ENCODE results near the gene ZBTB38.

DNA sequence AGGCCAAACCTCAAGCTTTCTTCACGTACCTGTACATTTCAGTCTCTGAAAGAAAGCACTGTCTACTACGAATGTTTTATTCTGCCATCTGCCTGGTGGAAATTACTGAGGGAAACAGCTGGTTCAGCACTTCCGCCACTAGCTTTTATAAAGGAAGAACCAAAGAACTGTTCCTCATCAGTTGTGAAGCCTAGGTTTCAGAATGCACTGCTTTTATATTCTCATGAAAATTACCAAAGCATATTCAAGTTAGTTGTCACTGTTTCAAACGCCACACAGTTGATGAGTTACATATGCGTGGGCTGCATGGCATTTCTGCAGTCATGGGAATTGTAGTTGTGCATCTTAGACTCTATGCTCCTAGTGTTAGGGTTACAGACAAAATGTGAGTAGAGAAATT, 21.5 kb upstream of the ZBTB38 start:
- TF ChIP-seq, protein P1, sequence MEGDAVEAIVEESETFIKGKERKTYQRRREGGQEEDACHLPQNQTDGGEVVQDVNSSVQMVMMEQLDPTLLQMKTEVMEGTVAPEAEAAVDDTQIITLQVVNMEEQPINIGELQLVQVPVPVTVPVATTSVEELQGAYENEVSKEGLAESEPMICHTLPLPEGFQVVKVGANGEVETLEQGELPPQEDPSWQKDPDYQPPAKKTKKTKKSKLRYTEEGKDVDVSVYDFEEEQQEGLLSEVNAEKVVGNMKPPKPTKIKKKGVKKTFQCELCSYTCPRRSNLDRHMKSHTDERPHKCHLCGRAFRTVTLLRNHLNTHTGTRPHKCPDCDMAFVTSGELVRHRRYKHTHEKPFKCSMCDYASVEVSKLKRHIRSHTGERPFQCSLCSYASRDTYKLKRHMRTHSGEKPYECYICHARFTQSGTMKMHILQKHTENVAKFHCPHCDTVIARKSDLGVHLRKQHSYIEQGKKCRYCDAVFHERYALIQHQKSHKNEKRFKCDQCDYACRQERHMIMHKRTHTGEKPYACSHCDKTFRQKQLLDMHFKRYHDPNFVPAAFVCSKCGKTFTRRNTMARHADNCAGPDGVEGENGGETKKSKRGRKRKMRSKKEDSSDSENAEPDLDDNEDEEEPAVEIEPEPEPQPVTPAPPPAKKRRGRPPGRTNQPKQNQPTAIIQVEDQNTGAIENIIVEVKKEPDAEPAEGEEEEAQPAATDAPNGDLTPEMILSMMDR (IDR thresholded peaks at IDR 0.05): no peak
- TF ChIP-seq OVOL2 (CRISPR knock-in tag; IDR thresholded peaks at IDR 0.05; ENCODE audit: borderline replicate concordance): no peak
- no peak for TF ChIP-seq CREB1 (CRISPR knock-in tag; IDR thresholded peaks at IDR 0.05)
- TF ChIP-seq, protein P2, sequence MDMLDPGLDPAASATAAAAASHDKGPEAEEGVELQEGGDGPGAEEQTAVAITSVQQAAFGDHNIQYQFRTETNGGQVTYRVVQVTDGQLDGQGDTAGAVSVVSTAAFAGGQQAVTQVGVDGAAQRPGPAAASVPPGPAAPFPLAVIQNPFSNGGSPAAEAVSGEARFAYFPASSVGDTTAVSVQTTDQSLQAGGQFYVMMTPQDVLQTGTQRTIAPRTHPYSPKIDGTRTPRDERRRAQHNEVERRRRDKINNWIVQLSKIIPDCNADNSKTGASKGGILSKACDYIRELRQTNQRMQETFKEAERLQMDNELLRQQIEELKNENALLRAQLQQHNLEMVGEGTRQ (CRISPR knock-in tag; IDR thresholded peaks at IDR 0.05): no peak
- TF ChIP-seq, protein P3, sequence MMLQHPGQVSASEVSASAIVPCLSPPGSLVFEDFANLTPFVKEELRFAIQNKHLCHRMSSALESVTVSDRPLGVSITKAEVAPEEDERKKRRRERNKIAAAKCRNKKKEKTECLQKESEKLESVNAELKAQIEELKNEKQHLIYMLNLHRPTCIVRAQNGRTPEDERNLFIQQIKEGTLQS (CRISPR knock-in tag; conservative IDR thresholded peaks at IDR 0.05): no peak
- TF ChIP-seq JUN (CRISPR knock-in tag; IDR thresholded peaks at IDR 0.05): no peak
- no peak for TF ChIP-seq NR3C1 (CRISPR knock-in tag; conservative IDR thresholded peaks at IDR 0.05; ENCODE audit: low read depth)
- no peak for TF ChIP-seq TEAD4 (CRISPR knock-in tag; IDR thresholded peaks at IDR 0.05)
- TF ChIP-seq ESRRA (CRISPR knock-in tag; IDR thresholded peaks at IDR 0.05; ENCODE audit: borderline replicate concordance): no peak
- TF ChIP-seq, protein P4, sequence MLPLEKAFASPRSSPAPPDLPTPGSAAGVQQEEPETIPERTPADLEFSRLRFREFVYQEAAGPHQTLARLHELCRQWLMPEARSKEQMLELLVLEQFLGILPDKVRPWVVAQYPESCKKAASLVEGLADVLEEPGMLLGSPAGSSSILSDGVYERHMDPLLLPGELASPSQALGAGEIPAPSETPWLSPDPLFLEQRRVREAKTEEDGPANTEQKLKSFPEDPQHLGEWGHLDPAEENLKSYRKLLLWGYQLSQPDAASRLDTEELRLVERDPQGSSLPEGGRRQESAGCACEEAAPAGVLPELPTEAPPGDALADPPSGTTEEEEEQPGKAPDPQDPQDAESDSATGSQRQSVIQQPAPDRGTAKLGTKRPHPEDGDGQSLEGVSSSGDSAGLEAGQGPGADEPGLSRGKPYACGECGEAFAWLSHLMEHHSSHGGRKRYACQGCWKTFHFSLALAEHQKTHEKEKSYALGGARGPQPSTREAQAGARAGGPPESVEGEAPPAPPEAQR (CRISPR knock-in tag; IDR thresholded peaks at IDR 0.05): no peak
- TF ChIP-seq, protein P5, sequence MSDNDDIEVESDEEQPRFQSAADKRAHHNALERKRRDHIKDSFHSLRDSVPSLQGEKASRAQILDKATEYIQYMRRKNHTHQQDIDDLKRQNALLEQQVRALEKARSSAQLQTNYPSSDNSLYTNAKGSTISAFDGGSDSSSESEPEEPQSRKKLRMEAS (CRISPR knock-in tag; IDR thresholded peaks at IDR 0.05): no peak
- TF ChIP-seq CREM (CRISPR knock-in tag; IDR thresholded peaks at IDR 0.05): no peak
